ENCODE data around the gene PKIG. TPM values are rescaled to one million over a fixed set of nuclear protein-coding genes. Genes with fewer than 3 reads are reported as not detected.

The PKIG gene
- total RNA-seq, 1 donor from 2014 or later, result 40.6 TPM

GRCh38 chr20:44594730-44595129, 12.4 kb downstream of the PKIG start:
- H3K4me3 Mint-ChIP-seq, result no peak overlapping the region
- Histone ChIP-seq H3K27ac (no peak overlapping the region), H3K4me1 (peaks cover 6% of the 10 kb centered on the region), H3K27me3 (no peaks in the 10 kb centered on the region), H3K4me3 (no peak overlapping the region), H3K4me2 (no peak overlapping the region), H3F3A (ENCODE audit: low read depth) (no peaks in the 10 kb centered on the region), H3K79me2 (ENCODE audit: low read depth) (no peaks in the 10 kb centered on the region), H3K9ac (no peak overlapping the region), H2AFZ (replicated peaks) (no peak overlapping the region), H4K20me1 (ENCODE audit: low read depth) (peaks cover 3% of the 10 kb centered on the region), H3K36me3 (no peaks in the 10 kb centered on the region), H3K9me3 (ENCODE audit: low read depth) (no peaks in the 10 kb centered on the region)
- no peak for DNase-seq (ENCODE audit: low spot score)
- H3K27ac Mint-ChIP-seq, result no peak overlapping the region
- peaks cover 8% of the 10 kb centered on the region for H3K36me3 Mint-ChIP-seq
- no peaks in the 10 kb centered on the region for H3K9me3 Mint-ChIP-seq
- peaks cover 20% of the 10 kb centered on the region for H3K4me1 Mint-ChIP-seq
- TF ChIP-seq EZH2 (IDR thresholded peaks at IDR 0.05) (no peak), EZH2phosphoT487 (IDR thresholded peaks at IDR 0.05) (no peak)
- TF ChIP-seq, protein P1, sequence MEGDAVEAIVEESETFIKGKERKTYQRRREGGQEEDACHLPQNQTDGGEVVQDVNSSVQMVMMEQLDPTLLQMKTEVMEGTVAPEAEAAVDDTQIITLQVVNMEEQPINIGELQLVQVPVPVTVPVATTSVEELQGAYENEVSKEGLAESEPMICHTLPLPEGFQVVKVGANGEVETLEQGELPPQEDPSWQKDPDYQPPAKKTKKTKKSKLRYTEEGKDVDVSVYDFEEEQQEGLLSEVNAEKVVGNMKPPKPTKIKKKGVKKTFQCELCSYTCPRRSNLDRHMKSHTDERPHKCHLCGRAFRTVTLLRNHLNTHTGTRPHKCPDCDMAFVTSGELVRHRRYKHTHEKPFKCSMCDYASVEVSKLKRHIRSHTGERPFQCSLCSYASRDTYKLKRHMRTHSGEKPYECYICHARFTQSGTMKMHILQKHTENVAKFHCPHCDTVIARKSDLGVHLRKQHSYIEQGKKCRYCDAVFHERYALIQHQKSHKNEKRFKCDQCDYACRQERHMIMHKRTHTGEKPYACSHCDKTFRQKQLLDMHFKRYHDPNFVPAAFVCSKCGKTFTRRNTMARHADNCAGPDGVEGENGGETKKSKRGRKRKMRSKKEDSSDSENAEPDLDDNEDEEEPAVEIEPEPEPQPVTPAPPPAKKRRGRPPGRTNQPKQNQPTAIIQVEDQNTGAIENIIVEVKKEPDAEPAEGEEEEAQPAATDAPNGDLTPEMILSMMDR (IDR thresholded peaks at IDR 0.05), result no peak
- no peaks in the 10 kb centered on the region for H3K27me3 Mint-ChIP-seq (ENCODE audit: insufficient read depth, low read depth)

DNA sequence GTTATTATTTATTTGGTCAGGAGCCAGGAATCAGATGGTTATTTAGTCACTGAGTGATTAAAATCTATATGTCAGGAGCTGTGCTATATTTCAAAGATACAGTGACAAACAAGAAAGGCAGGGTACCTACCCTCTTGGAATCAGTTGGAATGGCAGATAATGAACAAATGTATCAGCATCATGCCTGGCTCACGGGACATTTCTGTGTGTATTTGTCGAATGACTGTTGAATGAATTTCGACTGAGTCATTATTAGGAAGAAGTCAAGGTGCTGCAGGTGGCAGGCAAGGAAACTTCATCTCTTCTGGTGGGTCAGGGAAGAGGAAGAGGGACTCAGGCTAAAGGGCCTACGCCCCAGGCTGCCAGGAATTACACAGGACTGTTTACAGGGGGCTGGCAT, 13.6 kb downstream of the PKIG start:
- Histone ChIP-seq H4K20me1 (ENCODE audit: low read depth) (peaks cover 3% of the 10 kb centered on the region), H3K4me2 (no peak overlapping the region), H3K27me3 (no peaks in the 10 kb centered on the region), H2AFZ (replicated peaks) (no peak overlapping the region), H3K9ac (no peak overlapping the region), H3K36me3 (no peaks in the 10 kb centered on the region), H3K4me1 (peaks cover 6% of the 10 kb centered on the region), H3K27ac (no peak overlapping the region), H3F3A (ENCODE audit: low read depth) (no peaks in the 10 kb centered on the region), H3K4me3 (no peak overlapping the region), H3K9me3 (ENCODE audit: low read depth) (no peaks in the 10 kb centered on the region), H3K79me2 (ENCODE audit: low read depth) (no peaks in the 10 kb centered on the region)
- Mint-ChIP-seq H3K4me3 (no peak overlapping the region), H3K4me1 (peaks cover 20% of the 10 kb centered on the region), H3K27me3 (ENCODE audit: insufficient read depth, low read depth) (peaks cover 3% of the 10 kb centered on the region), H3K27ac (no peak overlapping the region), H3K9me3 (no peaks in the 10 kb centered on the region), H3K36me3 (peaks cover 4% of the 10 kb centered on the region)
- TF ChIP-seq EZH2 (IDR thresholded peaks at IDR 0.05), result no peak
- TF ChIP-seq, protein P1 (IDR thresholded peaks at IDR 0.05), result no peak
- no peak for TF ChIP-seq EZH2phosphoT487 (IDR thresholded peaks at IDR 0.05)
- no peak for DNase-seq (ENCODE audit: low spot score)

- Histone ChIP-seq H3K9ac (no peak overlapping the region), H3F3A (ENCODE audit: low read depth) (no peaks in the 10 kb centered on the region), H2AFZ (replicated peaks) (no peak overlapping the region), H3K9me3 (ENCODE audit: low read depth) (no peaks in the 10 kb centered on the region), H3K27ac (no peak overlapping the region), H3K36me3 (no peaks in the 10 kb centered on the region), H3K79me2 (ENCODE audit: low read depth) (no peaks in the 10 kb centered on the region), H3K4me2 (no peak overlapping the region), H4K20me1 (ENCODE audit: low read depth) (peaks cover 3% of the 10 kb centered on the region), H3K4me1 (peaks cover 6% of the 10 kb centered on the region), H3K4me3 (no peak overlapping the region), H3K27me3 (no peaks in the 10 kb centered on the region)
- Mint-ChIP-seq H3K4me1 (peaks cover 25% of the 10 kb centered on the region), H3K9me3 (no peaks in the 10 kb centered on the region), H3K36me3 (peaks cover 2% of the 10 kb centered on the region), H3K27ac (no peak overlapping the region), H3K4me3 (no peak overlapping the region), H3K27me3 (ENCODE audit: insufficient read depth, low read depth) (peaks cover 6% of the 10 kb centered on the region)
- TF ChIP-seq EZH2 (IDR thresholded peaks at IDR 0.05) (no peak), EZH2phosphoT487 (IDR thresholded peaks at IDR 0.05) (no peak)
- TF ChIP-seq, protein P1 (IDR thresholded peaks at IDR 0.05), result no peak
- no peak for DNase-seq (ENCODE audit: low spot score)
Measured at GRCh38 chr20:44596876-44597275, 14.5 kb downstream of the PKIG start.
